IPS-NIHi11 (cell line): ENCODE data around the gene CCS.
"Not testable (repeated sequence)": the region's sequence is repeated elsewhere in the genome, so short reads cannot be mapped to it uniquely, and the experiment has no call there.

ENCODE experiments used
- DNase-seq: peaks from one replicate; pipeline ENCODE4 v3.0.0; 2012; ENCODE audit warnings: mixed read lengths, low spot score

Gene CCS

GRCh38 chr11:66591175-66591574 lies 1.8 kb upstream of the CCS start:
- DNase-seq: no peak

- DNase-seq: no peak
Measured at GRCh38 chr11:66593303-66593635, 284 bp downstream of the CCS start.

- no peak for DNase-seq
Measured at GRCh38 chr11:66593650-66594049, 665 bp downstream of the CCS start.

- no peak for DNase-seq
Measured at GRCh38 chr11:66595245-66595904, 2.4 kb downstream of the CCS start.

- DNase-seq: no peak
Measured at GRCh38 chr11:66598993-66599392, 6.0 kb downstream of the CCS start.

- no peak for DNase-seq
Measured at GRCh38 chr11:66600219-66600618, 7.2 kb downstream of the CCS start.

GRCh38 chr11:66600631-66601233 lies 7.7 kb downstream of the CCS start:
- DNase-seq: no peak

- no peak for DNase-seq
Measured at GRCh38 chr11:66603072-66603471, 10.1 kb downstream of the CCS start.

- no peak for DNase-seq
Measured at GRCh38 chr11:66604155-66604554, 11.2 kb downstream of the CCS start.

- DNase-seq: not testable (repeated sequence)
Measured at GRCh38 chr11:66606608-66607007, 13.6 kb downstream of the CCS start.

GRCh38 chr11:66607126-66607834 lies 14.3 kb downstream of the CCS start:
- DNase-seq: no peak

GRCh38 chr11:66609721-66610617 lies 17.0 kb downstream of the CCS start:
- no peak for DNase-seq

GRCh38 chr11:66612458-66612857 lies 19.5 kb downstream of the CCS start:
- no peak for DNase-seq

GRCh38 chr11:66614073-66614472 lies 21.1 kb downstream of the CCS start:
- DNase-seq: no peak

- DNase-seq: peak; percentile 98
Measured at GRCh38 chr11:66616379-66617154, 23.6 kb downstream of the CCS start, which contains the start of gene RBM14. Gene RBM14, plus strand, starts transcription at chr11:66616630. Its CDS starts 91 bp downstream, at chr11:66616721.

- no peak for DNase-seq
Measured at GRCh38 chr11:66617155-66617834, 24.3 kb downstream of the CCS start.

GRCh38 chr11:66619080-66619554 lies 26.1 kb downstream of the CCS start:
- DNase-seq: no peak

GRCh38 chr11:66624450-66624849 lies 31.5 kb downstream of the CCS start:
- DNase-seq: no peak

- no peak for DNase-seq
Measured at GRCh38 chr11:66625041-66625751, 32.2 kb downstream of the CCS start.

GRCh38 chr11:66625752-66626149 lies 32.8 kb downstream of the CCS start:
- DNase-seq: no peak
